Kidney (tissue), 14 donors: ENCODE results near the gene FOXD2. TPM values are rescaled to one million over a fixed set of nuclear protein-coding genes. Genes with fewer than 3 reads are reported as not detected.

Experiments
- DNase-seq, 5 donors: peaks; one replicate each; pipeline ENCODE4 v3.0.0-alpha.2; 2013 to 2020
- FAIRE-seq: peaks from 2 replicates; lab custom pipeline; 2012; peaks lifted over from hg19 to GRCh38; lab: Jason Lieb, UNC
- H3K27ac ChIP-seq, 2 donors: one replicate each; pipeline ENCODE4 v1.7.0; 2013; ENCODE audit warnings: low read depth in 2 of 2, low read length in 2 of 2, inconsistent platforms in 1 of 2
- H3K27me3 ChIP-seq: one replicate; pipeline ENCODE4 v1.7.1; 2013; ENCODE audit warnings: low read length, inconsistent platforms; ENCODE audit not compliant: control insufficient read depth, insufficient read depth
- H3K36me3 ChIP-seq, 3 donors: one replicate each; pipeline versions ENCODE4 v1.7.0 to v1.7.1; 2013; ENCODE audit warnings: low read length in 3 of 3, control low read depth in 1 of 3, inconsistent platforms in 1 of 3; ENCODE audit not compliant: insufficient read depth in 3 of 3, control insufficient read depth in 2 of 3
- H3K4me1 ChIP-seq, 3 donors: one replicate each; pipeline versions ENCODE4 v1.7.0 to v1.7.1; 2013; ENCODE audit warnings: low read length in 3 of 3, inconsistent platforms in 1 of 3, low read depth in 1 of 3; ENCODE audit not compliant: control insufficient read depth in 2 of 3, insufficient read depth in 2 of 3
- H3K4me3 ChIP-seq, 3 donors: one replicate each; pipeline versions ENCODE4 v1.7.0 to v1.8.1; 2013; ENCODE audit warnings: low read length in 3 of 3, control low read depth in 1 of 3, inconsistent platforms in 1 of 3
- H3K9ac ChIP-seq, 3 donors: one replicate each; pipeline versions ENCODE4 v1.7.0 to v1.7.1; 2013; ENCODE audit warnings: low read length in 3 of 3, control low read depth in 1 of 3, inconsistent platforms in 1 of 3
- H3K9me3 ChIP-seq, 3 donors: one replicate each; pipeline versions ENCODE4 v1.7.0 to v1.7.1; 2013; ENCODE audit warnings: low read length in 3 of 3, control low read depth in 1 of 3, inconsistent platforms in 1 of 3; ENCODE audit not compliant: control insufficient read depth in 2 of 3, insufficient read depth in 1 of 3
- intact Hi-C: fragments of 100-400 bp; cut with DNase I; formaldehyde crosslinking; loops from one replicate; pipeline ENCODE4 v1.11.1; 2022
- polyA plus RNA-seq: library from polyadenylated mRNA; stranded (reverse); fragments of 350-450 nt; fragmentation: Illumina TruSeq; extraction: RNeasy Lipid Tissue Mini Kit (QIAGEN cat#74804); gene quantifications from one replicate; pipeline ENCODE4 v1.2.3, GENCODE V29; 2014; ENCODE audit warnings: low read depth, low replicate concordance; ENCODE audit not compliant: insufficient read depth
- total RNA-seq: library from RNA; stranded (reverse); fragmentation: NEBNext Ultra II Directional; extraction: Animal tissue kit (Norgen Biotek cat#: 25700); gene quantifications from one replicate; pipeline ENCODE4 v1.2.1, GENCODE V29; 2021
- TF ChIP-seq, protein P1 (sequence below): IDR thresholded peaks from 3 replicates; pipeline ENCODE4 v1.5.1; 2012; ENCODE audit warnings: mild to moderate bottlenecking, moderate library complexity, borderline replicate concordance; ENCODE audit not compliant: insufficient read depth; ENCODE audit errors: extremely low read depth
- donor health status: control.
- donor health status: control.
- donor health status: control.
- donor health status: control.
- donor health status: control.
- donor health status: DM: yes; HTN: yes; CAD: no.
- donor health status: Normal renal cell carcinoma (clear cell type).

FOXD2 gene
- total and polyA plus RNA-seq, 2 donors from 2014 or later, result 0.82 to 2.3 TPM

GRCh38 chr1:47443530-47444296, 5.9 kb downstream of the FOXD2 start:
- Histone ChIP-seq H3K27me3 (peaks cover 41% of the 10 kb centered on the region), H3K27ac (no peak overlapping the region), H3K36me3 (no peaks in the 10 kb centered on the region), H3K9ac (peak overlapping the region in 1 of 3 donors; percentile 20), H3K4me3 (peak overlapping the region in 2 of 3 donors; percentile 35 to 37), H3K9me3 (no peaks in the 10 kb centered on the region), H3K4me1 (peaks cover 0 to 3% (median 0%) of the 10 kb centered on the region in 3 donors)
- FAIRE-seq, result no peak
- DNase-seq, result peak in 3 of 5 donors; percentile 43 to 61 (median 61)
- TF ChIP-seq, protein P1, sequence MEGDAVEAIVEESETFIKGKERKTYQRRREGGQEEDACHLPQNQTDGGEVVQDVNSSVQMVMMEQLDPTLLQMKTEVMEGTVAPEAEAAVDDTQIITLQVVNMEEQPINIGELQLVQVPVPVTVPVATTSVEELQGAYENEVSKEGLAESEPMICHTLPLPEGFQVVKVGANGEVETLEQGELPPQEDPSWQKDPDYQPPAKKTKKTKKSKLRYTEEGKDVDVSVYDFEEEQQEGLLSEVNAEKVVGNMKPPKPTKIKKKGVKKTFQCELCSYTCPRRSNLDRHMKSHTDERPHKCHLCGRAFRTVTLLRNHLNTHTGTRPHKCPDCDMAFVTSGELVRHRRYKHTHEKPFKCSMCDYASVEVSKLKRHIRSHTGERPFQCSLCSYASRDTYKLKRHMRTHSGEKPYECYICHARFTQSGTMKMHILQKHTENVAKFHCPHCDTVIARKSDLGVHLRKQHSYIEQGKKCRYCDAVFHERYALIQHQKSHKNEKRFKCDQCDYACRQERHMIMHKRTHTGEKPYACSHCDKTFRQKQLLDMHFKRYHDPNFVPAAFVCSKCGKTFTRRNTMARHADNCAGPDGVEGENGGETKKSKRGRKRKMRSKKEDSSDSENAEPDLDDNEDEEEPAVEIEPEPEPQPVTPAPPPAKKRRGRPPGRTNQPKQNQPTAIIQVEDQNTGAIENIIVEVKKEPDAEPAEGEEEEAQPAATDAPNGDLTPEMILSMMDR, result no peak
- intact Hi-C loops, result loop anchor here (10.0 kb wide), 1 partner anchor 71 kb away; no protein-coding TSS in a partner anchor

DNA sequence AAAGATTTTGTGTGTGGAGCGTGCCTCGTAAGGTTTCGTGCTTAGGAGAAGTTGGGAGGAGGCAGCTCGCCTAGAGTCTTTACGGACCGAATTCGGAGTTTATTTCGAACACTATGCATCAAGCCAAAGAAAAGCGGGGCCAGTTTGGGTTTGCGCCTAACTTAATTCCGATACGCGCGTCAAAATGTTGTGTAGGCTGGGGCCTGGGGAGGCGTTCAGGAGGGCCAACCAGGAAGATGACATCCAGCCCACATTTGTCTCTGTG, 6.4 kb downstream of the FOXD2 start:
- intact Hi-C loops, result loop anchor here (10.0 kb wide), 1 partner anchor 71 kb away; no protein-coding TSS in a partner anchor
- Histone ChIP-seq H3K9ac (peak overlapping the region in 1 of 3 donors; percentile 20), H3K27ac (no peak overlapping the region), H3K27me3 (peaks cover 41% of the 10 kb centered on the region), H3K9me3 (no peaks in the 10 kb centered on the region), H3K36me3 (no peaks in the 10 kb centered on the region), H3K4me1 (peaks cover 0 to 3% (median 0%) of the 10 kb centered on the region in 3 donors), H3K4me3 (peak overlapping the region in 2 of 3 donors; percentile 35 to 37)
- no peak for FAIRE-seq
- DNase-seq, result peak in 1 of 5 donors; percentile 61
- TF ChIP-seq, protein P1, result no peak

DNA sequence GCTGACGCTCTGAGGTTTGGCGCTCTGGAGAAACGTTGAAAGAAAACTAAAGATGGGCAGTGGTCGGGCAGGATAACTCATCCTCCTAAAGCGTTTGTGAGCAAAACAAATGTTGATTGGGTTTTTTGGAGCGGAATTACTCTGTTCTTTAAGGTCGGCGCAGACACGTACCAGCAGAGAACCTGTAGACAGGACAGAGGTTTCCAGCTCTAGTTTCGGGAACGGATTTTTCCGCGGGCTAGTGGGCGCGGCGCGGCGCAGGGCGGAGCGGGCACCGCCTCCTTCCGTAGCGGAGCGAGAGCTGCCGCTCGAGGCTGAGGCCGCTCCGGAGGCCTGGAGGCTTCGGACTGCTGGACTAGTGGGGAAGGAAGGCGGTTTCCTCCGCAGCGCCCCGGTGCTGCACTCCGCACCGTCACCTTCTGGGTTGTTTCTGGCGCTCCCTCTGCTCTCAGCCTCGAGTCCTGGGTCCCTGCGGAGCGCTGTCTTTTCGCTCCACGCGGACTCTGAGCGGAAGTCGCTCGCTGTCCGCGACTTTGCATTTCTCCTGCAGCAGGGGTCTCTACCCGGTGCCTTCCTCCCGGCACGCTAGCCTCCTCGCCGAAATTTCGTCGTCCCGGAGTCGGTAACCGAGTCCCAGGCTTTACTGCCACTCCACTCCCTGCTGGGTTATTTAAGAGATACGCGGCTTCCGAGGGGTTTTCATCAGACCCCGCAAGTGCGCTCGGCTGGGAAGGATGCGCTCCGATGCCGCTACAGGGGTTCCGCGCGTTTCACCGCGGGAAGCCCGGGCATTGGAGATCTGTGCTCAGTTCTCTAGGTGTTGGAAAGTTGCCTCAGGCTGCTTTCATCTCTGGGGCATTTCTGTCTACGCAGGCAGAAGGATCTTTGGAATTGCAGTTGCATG, 7.0 kb downstream of the FOXD2 start:
- peak overlapping the region in 1 of 3 donors; percentile 20 for H3K9ac ChIP-seq
- H3K36me3 ChIP-seq, result no peaks in the 10 kb centered on the region
- no peak overlapping the region for H3K27ac ChIP-seq
- H3K4me1 ChIP-seq, result peaks cover 0 to 3% (median 0%) of the 10 kb centered on the region in 3 donors
- TF ChIP-seq, protein P1, result no peak
- H3K9me3 ChIP-seq, result no peaks in the 10 kb centered on the region
- H3K27me3 ChIP-seq, result peaks cover 39% of the 10 kb centered on the region
- H3K4me3 ChIP-seq, result peak overlapping the region in 2 of 3 donors; percentile 35 to 37
- DNase-seq (peak in 4 of 5 donors; percentile 52 to 74 (median 60)), FAIRE-seq (no peak)
- intact Hi-C loops, result loop anchor here (10.0 kb wide), 1 partner anchor 70 kb away; no protein-coding TSS in a partner anchor
